HG03354 (cell line): ENCODE results near the gene POMC.
"Not testable (repeated sequence)": the region's sequence is repeated elsewhere in the genome, so short reads cannot be mapped to it uniquely, and the experiment has no call there.

ENCODE experiments used
- ATAC-seq: cut with Tn5 transposase; IDR thresholded peaks from one replicate; pipeline ENCODE4 v1.9.1; 2021; ENCODE audit warnings: mild to moderate bottlenecking; ENCODE audit not compliant: unreplicated experiment, poor library complexity, severe bottlenecking

Gene POMC

DNA sequence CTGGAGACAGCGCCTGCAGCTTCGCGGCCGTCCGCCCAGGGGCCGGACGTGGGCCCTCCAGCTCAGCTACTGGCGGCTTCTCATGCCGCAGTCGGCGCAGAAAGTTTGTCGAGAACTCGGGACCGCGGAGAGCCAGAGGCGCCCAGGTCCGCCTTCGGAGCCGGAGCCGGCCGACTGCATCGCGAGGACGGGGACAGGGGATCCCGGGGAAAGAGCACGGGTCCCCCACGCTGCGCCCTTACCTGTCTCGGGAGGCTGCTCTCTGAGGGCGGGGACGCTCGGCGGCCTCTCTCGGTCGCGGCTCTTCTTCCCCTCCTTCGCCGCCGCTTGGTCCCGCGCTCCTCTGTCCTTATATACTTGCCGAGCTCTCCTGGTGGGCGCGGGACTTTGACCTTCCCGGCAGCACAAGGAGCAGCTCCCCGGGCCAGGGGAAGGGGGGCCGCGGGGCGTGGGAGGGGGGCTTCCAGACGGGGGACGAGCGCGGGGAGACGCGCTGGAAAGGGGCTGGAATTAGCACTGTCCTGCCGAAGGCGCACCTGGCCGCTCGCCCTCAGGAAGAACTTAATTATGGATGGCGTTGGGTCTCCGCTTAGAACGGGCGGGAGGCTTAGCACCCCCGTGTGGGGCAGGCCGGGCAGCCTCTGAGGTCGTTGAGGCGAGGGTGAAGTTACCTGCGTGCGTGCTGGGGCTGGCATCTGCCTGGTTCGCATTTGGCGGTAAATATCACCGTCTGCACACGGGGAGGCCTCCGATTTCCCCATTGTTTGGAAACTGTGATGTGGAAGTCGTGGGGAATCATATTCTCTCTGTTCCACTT lies at the start of gene POMC:
Gene POMC (minus strand): TSS at position 325 of the 817 bp plus-strand sequence. CDS start 3,808 bp downstream, outside the sequence.
- no peak for ATAC-seq

DNA sequence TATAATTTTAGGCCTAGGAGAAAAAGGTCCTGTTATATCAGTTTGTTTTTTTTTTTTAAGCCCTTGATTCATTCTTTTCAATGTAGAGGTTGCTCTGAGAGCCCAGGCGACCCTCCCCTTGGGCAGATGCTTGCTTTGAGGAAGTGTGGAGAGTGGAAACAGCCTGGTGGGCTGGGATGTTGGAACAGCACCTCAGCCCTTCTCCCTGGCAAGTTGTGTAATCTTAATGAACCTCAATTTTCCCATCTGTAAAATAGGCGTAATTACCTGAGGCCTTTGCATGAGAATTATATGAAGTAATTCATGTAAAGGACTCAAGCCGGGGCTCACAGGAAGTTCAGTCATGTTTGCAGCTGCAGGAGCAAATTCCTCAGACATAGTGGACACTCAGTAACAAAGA lies 49.7 kb upstream of the POMC start:
- no peak for ATAC-seq

DNA sequence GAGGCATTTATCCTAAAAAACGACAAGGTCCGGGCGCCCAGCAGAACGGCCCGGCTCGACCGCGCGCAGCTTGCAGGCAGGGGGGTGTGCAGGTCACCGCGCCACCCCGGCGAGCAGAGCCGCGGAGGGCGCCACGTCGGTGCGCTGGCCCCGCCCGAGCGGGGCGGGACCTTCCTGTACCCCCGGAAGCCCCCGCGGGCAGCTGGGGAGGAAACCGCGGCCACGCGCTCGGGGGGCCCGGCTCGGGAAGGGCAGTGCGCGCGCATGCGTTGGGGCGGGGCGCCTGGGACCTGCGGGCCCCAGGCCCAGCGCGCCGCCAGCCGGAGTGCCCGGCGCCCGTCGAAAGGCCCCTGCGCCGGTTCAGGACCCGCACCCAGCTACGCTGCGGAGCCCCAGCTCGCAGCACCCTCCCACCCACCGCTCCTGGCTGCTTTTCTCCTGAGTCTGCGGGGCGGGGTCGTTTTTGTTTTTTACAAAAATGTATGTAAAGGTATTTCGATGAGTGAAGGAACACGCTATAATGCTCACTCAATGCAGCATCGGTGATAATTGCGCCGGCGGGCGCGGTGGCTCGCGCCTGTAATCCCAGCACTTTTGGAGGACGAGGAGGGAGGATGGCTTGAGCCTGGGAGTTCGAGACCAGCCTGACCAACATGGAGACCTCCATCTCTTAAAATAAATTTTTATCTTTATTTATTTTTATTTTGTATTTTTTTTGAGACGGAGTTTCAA lies 47.7 kb upstream of the POMC start:
- ATAC-seq, result peak; percentile 81

DNA sequence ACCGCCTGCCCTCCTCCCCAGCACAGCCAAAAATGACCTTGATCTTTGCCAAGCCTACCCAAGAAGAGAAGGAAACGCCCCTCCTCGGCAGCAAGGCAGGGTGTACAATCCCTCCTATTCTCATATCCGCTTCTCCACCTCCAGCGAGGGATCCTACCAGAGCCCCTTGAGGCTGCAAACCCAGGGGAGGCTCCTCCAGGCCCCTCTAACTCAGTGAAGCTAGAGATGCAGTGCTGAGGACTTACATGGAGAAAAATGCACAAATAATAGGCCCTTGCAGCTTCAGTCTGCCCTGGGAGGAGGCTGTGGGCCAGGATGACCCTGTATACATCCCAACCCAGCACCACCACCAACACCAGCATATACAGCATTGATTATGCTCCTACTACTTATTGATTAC lies 46.9 kb upstream of the POMC start:
- no peak for ATAC-seq

DNA sequence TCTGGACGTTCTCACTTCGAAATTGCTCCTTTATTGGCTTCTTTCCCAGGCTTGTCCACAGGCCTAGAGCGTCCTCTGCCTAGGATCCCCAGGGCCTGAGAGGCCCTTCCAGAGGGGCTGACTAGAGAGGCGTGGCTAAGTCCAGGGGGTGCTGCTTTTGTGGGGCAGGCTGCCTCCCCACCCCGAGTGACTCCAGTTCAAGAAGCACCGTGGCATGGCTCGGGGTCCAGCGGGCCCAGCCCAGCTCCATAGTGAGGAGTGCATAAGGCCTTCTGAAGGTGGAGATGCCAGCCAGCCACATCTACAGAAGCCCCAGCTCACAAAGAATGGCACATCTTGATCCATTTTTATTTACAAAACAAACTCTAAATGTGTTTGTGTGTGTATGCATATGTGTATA lies 44.8 kb upstream of the POMC start:
- ATAC-seq, result no peak

DNA sequence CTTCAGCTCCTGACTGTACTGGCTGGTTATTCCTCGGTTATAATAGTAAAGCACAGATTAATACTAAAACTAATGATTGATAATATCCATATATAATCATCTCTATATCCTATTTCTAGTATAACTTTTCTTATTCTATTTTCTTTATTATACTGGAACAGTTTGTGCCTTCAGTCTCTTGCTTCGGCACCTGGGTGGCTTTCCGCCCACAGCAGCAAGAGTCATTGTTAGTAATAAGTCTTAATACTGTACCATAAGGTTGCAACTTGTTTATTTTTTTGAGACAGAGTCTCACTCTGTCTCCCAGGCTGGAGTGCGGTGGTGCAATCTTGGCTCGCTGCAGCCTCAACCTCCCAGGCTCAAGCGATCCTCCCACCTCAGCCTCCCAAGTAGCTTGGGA lies 42.5 kb upstream of the POMC start:
- not testable (repeated sequence) for ATAC-seq

DNA sequence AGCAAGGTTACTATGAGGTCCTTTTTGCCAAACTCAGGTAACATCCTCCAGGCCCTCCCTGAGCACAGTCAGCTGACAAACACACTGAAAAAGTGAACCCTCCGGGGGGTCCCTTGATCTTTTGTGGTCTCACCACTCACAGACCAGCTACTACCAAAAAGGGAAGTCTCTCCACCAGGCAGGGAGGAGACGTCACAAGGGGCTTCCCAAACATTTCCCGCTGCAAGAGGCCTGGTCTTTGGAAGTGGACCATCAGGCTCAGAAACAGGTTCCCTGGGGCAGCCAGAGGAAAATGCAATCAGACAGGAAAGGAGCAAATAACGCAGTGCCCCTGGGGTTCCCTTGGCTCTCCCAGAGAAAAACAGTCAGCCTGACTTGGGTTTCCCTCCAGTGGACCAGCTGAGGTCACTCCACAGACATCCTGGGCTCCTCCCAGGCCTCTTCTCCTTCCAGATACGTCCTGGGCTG lies 38.7 kb upstream of the POMC start:
- no peak for ATAC-seq

DNA sequence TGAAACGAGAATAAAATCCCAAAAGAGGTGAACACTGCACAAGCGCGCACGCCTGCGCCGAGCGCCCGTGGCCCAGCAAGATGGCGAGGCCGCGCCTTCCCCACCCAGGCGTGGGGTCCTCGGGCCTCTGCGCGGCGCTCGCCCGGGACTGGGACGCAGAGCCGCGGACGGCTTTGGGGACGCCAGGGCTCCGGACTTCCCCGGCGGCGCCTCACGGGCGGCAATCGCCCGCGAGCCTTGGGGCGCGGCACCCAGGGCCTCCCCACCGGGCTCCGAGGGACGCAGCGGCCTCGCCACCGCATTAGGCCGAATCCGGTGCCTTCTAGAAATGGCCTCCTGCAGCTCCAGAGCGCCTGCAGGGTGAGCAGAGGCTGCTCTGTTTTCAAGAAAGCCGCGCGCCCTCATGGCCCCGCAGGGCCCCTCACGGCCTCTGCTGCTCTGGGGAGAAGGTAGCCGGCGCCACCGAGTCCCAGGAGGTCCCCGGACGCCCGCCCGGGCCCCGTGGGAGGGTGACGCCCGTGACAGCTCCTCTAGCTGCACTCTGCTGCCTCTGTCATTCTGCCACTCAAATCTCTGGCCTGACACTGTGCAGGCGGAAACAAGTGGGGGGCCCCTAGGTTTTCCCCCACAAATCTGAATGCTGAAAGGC lies 35.9 kb upstream of the POMC start:
- peak; percentile 57 for ATAC-seq

DNA sequence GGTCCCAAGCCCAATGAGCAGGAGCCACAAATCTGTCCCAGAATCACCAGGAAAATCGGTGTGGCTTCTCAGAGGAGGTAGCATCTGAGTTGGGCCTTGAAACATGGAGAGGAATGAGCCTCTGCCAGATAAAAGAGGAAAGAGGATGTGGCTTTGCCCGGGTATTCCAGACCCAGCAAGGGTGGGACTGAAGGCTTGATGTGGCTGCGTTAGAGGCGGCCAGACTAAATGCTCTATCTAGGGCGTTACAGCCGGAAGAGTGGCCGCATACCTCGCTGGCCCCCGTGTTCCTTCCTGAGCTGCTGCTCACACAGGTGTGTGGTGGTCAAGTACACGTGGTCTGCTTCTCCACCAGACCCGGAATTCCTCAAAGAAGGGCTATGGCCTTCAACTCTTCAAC lies 33.9 kb upstream of the POMC start:
- no peak for ATAC-seq

DNA sequence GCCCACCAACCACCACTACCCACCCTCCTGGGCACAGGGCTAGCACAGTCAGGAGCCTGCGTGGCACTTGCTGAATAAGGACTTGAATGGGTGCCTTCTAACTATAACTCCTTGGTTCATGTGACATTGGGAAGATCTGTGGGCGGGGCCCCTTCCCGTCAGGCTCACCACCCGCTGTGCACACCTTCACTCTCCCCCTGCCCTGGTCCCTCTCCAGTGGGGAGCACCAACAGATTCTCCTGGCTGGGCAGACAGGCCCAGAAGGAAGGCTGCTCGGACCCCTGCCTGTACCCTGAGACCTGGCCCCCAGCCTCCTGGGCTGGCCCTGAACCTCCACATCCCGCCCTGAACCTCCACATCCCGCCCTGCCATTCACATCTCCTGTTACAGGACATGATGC lies 33.4 kb upstream of the POMC start:
- ATAC-seq, result no peak

DNA sequence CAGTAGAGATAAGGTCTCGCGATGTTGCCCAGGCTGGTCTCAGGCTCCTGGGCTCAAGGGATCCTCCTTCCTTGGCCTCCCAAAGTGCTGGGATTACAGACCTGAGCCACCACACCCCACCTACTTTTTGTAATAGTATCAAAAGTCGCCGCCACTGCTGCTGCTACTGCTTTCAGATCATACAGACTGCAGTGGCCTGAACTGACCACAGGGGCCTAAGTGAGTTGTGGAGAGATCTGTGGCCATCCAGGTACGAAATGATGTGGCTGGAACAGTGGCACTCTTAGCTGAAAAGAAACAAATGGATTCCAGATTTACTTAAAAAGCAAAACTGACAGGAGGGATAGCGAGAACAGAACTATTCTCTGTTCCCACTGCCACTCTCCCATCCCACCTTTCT lies 32.9 kb upstream of the POMC start:
- ATAC-seq, result no peak

DNA sequence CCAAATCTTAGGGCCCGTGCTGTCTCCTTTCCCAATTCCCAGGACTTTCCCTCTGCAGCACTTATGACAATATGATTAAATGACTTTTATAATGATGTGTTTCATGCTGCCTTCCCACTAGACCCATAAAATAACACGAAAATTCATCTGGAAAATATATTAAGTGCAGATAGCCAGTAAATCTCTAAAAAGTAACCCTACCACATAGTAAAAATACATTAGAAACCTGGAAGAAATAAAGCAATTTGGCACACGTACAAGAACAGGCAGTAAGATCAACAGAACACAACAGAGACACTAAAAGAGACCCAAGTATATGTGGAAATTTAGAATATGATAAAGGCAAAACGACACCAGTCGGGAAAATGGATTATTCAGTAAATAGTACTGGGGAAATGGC lies 30.2 kb upstream of the POMC start:
- ATAC-seq, result no peak

DNA sequence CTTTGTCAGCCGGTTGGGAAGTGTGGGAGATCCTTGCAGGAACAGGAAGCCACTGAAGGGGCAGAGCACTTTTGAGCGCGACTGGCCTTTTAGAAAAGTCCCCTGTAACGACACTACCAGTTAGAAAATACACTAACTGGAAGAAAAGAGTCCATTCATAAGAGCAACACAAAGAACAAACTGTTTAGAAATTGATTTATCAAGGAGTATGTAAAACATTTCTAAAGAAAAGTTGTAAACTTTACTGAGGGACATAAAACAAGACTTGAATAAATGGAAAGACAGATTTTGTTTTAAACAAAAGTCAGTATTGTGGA lies 29.8 kb upstream of the POMC start:
- ATAC-seq, result no peak

DNA sequence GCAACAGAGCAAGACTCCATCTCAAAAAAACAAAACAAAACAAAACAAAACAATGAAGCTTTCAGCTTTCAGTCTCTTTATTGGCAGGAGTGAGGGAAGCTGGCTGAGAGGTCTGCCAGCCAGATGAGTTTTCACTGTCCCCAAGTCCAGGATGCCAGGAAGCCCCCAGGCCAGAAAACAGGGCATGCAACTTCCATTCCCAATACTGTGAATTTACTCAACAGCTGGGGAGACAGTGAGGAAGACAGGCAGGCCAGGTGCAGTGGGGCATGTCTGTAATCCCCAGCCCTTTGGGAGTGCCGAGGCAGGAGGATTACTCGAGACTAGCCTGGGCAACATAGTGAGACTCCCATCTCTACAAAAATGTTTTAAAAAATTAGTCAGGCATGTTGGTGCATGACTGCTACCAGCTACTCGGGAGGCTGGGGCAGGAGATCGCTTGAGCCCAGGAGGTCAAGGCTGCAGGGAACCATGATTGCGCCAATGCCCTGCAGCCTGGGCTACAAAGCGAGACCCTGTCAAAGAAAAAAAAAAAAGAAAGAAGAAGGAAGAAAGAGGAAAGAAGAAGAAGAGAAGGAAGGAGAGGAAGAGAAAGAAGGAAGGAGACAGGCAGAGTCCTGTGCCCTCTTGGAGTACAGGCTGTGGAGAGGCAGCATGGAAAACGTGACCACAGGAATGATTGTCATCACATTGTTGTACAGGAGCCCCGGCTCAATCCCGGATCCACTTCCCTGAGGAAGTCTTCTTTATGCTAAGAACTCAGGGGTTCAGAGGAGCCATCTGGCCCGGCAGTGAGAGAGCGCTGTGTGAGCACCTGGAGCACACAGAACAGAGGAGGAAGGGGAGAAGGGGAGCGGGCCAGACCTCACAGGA lies 29.2 kb upstream of the POMC start:
- no peak for ATAC-seq

DNA sequence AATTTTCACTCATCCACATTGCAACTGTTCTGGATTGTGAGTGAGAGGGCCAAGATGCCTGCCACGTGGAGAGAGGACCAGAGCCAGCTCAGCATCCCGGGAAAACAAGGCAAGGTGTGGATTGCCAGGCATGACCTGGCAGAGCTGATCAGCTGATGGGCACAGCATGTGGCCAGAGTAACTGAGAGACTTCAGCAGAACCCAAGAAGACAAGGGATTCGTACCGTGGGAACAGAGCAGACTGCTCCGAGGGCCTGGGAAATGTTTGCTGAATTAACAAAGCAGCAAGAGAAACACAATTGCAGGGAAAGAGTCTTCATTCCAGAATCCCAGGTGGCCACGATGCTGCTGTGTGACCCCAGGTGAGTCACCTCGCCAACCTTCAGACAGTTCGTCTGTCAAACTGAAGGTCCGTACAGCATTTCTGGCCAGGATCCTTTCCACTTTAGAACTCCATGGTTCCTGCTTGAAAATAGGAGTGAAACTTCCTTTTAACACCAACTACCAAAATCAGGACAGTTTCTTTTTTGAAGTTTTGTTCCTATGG lies 26.3 kb upstream of the POMC start:
- no peak for ATAC-seq

DNA sequence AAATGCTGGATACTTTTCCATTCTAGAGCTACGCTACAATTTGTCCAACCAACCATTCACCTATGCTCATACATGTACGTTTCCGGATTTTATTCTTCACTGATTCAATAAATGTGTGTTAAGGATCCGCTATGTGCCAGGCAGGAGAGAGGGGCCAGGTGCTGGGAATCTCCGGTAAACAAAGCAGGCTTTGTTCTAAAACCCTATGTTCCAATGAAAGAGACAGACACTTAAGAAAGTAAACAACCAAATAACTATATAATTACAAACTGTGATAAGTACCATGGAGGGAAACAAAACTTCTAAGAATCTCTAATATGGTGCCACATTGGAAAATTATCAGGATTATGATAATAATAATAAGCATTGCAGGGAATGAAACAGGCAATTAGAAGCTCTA lies 22.2 kb upstream of the POMC start:
- ATAC-seq, result no peak

DNA sequence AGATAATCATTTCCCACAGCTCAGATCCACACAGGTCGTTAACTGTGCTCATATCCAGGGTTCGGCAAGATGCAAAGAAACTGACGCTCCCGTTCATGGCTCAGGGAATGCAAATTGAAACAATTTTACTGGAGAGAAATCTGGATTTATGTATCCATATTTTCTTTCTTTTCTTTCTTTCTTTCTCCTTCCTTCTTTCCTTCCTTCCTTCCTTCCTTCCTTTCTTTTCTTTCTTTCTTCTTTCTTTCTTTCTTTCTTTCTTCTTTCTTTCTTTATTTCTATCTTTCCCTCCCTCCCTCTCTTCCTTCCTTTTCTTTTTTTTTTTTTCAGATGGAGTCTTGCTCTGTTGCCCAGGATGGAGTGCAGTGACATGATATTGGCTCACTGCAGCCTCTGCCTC lies 20.0 kb upstream of the POMC start:
- ATAC-seq, result no peak

DNA sequence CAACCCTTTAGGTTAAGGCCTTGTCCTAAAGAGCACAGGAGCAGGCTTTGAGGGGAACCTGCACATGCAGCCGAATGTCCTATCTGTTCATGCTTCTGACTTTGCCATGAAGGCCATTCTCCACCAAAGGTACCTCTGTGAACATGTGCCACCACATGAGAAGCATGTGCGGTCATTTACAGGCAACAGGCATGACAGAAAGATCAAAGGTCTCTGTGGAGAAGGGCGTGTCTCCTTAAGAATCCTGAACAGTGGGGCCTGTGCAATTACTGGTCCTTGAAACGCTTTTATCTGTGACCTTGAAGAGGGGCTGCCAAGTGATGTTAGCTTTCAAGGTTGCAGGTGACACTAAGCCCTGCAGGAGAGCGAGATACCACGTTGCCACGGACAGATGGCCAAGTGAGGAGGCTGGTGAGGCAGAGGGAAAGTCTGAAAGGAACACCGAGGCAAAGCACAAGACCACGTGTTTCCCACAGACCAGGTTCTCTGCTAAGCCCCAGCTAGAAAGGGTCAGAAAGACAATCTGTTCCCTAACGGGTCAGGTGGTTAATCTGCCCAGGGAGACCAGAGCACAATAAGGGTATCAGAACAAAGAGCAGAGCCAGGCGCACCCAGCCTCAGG lies 19.5 kb upstream of the POMC start:
- ATAC-seq, result no peak

DNA sequence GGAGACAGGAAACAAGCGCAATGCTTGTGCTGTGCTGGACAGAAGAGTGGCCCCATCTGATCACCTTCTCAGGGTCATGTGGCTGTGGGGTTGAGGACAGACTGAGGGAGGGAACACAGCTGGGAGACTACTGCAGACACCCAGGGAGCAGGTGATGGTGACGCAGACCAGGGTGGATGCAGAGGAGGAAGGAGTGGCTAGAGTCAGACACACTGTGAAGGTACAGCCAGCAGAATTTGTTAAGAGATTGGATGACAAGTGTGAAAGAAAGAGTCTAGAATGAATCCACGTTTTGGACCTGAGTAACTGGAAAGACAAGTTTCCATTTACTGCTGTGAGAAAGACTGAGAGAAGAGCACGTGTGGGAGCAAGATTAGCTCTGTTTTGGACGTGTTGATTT lies 15.9 kb upstream of the POMC start:
- no peak for ATAC-seq
